HG02623 (cell line): ENCODE data around the gene ZSWIM8.
"Not testable (repeated sequence)": the region's sequence is repeated elsewhere in the genome, so short reads cannot be mapped to it uniquely, and the experiment has no call there.

Source experiments
- ATAC-seq: cut with Tn5 transposase; IDR thresholded peaks from one replicate; pipeline ENCODE4 v1.9.1; 2021; ENCODE audit warnings: moderate library complexity; ENCODE audit not compliant: unreplicated experiment

Gene ZSWIM8

DNA sequence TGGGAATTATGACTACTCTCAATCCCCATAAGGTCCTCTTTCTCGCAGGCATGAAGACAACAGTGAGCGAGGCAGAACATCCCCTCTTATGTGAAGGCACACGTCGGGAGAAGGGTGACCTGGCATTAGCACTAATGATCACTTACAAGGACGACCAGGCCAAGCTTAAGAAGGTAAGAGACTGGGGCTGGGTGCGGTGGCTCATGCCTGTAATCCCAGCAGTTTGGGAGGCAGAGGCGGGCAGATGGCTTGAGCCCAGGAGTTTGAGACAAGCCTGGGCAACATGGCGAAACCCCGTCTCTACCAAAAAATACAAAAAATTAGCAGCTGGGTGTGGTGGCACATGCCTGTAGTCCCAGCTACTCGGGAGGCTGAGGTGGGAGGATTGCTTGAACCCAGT, 10.1 kb downstream of the ZSWIM8 start:
- ATAC-seq: not testable (repeated sequence)

DNA sequence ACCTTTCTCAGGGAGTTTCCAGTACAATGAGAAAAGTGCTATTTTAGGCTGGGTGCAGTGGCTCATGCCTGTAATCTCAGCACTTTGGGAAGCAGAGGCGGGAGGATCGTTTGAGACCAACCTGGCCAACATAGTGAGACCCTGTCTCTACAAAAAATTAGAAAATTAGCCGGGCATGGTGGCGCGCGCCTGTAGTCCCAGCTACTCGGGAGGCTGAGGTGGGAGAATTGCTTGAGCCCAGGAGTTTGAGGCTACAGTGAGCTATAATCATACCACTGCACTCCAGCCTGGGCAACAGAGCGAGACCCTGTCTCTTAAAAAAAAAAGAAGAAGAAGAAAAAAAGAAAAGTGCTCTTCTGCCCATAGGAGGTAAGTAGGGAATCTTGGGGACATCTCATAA, 10.6 kb downstream of the ZSWIM8 start:
- ATAC-seq: not testable (repeated sequence)

- ATAC-seq: no peak
These were observed 11.4 kb downstream of the ZSWIM8 start for GRCh38 chr10:73796766-73797165.

DNA sequence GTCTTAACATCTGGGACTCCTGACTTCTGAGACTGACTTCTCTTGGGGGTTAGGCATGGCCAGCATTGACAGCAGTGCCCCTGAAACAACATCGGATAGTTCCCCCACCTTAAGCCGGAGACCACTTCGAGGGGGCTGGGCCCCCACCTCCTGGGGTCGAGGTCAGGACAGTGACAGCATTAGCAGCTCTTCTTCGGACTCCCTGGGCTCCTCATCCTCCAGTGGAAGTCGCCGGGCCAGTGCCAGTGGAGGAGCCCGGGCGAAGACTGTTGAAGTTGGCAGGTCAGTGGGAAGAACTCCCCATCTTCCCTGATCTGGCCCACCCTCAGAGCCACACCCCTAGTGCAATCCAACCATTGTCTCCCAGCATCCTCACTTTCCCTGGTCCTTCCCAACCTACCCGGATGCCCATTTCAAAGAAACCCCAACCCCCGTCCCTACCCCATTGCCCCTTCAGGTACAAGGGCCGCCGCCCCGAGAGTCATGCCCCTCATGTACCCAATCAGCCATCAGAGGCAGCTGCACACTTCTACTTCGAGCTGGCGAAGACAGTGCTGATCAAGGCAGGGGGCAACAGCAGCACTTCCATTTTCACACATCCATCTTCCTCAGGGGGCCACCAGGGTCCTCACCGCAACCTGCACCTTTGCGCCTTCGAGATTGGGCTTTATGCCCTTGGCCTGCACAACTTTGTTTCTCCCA, 12.1 kb downstream of the ZSWIM8 start:
- ATAC-seq: no peak

GRCh38 chr10:73798087-73798486, 12.7 kb downstream of the ZSWIM8 start:
- ATAC-seq: no peak

DNA sequence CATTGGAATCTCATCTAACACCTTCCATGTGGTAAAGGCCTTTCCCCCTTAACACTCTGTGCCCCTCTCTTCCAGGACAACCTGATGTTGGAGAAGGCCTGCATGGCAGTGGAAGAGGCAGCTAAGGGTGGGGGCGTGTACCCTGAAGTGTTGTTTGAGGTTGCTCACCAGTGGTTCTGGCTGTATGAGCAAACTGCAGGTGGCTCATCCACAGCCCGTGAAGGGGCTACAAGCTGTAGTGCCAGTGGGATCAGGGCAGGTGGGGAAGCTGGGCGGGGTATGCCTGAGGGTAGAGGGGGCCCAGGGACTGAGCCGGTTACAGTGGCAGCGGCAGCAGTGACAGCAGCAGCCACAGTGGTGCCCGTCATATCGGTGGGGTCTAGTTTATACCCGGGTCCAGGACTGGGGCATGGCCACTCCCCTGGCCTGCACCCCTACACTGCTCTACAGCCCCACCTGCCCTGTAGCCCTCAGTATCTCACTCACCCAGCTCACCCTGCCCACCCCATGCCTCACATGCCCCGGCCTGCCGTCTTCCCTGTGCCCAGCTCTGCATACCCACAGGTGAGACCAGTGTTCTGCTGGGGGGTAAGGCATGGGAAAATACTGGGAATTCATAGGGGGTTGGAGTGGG, 13.6 kb downstream of the ZSWIM8 start:
- no peak for ATAC-seq

DNA sequence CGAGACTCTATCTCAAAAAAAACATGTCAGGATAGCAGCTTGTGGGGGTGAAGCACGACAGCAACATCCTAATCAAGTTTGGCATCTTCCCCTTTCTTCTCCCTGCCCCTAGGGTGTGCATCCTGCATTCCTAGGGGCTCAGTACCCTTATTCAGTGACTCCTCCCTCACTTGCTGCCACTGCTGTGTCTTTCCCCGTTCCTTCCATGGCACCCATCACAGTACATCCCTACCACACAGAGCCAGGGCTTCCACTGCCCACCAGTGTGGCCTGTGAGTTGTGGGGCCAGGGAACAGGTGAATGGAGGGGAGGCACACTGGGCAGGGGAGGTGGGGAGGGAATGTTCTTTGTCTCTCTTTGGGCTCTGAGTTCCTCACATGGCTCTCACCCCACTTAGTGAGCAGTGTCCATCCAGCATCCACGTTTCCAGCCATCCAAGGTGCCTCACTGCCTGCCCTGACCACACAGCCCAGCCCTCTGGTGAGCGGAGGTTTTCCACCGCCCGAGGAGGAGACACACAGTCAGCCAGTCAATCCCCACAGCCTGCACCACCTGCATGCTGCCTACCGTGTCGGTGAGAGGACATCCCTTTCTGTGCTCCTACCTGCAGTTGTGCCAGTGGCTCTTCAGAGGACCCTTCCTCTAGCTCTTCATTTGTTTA, 14.6 kb downstream of the ZSWIM8 start:
- ATAC-seq: no peak

DNA sequence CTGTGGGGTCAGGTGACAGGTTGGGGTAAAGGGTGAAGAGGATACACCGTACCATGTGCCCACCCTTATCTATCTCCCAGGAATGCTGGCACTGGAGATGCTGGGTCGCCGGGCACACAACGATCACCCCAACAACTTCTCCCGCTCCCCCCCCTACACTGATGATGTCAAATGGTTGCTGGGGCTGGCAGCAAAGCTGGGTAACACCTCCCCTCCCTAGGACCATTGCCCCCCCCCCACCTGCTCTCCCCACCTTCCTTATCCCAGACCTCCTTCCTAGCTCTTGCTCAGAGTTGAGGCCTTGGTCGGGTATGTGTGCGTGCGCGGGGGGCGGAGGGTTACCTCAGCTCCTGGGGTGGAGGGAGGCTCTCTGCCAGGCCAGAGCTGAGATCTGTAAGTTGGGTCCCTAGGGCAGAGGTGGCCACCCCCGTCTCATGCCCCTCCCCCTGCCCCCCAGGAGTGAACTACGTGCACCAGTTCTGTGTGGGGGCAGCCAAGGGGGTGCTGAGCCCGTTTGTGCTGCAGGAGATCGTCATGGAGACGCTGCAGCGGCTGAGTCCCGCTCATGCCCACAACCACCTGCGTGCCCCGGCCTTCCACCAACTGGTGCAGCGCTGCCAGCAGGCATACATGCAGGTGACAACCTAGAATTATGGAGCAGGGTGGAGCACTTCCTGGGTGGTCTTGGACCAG, 15.3 kb downstream of the ZSWIM8 start:
- no peak for ATAC-seq

- ATAC-seq: no peak
These were observed 15.8 kb downstream of the ZSWIM8 start for GRCh38 chr10:73801253-73801590.

GRCh38 chr10:73802276-73802991, 17.0 kb downstream of the ZSWIM8 start:
- ATAC-seq: no peak

- peak; percentile 52 for ATAC-seq
These were observed 18.4 kb downstream of the ZSWIM8 start for GRCh38 chr10:73803680-73804286.

GRCh38 chr10:73806176-73806950, 21.0 kb downstream of the ZSWIM8 start:
- ATAC-seq: no peak

DNA sequence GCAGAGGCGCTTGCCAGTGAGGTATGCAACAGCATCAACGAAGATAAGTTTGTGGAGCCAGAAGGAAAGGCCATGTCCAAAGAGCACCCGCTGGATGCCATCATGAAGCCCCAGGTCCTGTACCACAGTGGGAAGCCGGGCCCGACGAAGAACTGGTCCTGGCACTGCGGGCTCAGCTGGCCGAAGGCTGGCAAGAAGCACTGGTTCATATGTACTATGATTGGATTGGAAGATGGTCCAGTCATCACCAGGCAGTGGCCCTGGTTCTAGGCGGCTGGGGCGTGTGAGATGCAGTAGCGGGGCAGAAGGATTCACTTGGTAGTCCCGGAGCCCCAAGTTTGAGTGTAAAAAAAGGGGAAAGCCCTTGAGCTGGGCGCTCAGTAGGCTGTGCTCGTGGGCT, 22.1 kb downstream of the ZSWIM8 start:
- ATAC-seq: no peak

- ATAC-seq: no peak
These were observed 22.8 kb downstream of the ZSWIM8 start for GRCh38 chr10:73808021-73808815.

DNA sequence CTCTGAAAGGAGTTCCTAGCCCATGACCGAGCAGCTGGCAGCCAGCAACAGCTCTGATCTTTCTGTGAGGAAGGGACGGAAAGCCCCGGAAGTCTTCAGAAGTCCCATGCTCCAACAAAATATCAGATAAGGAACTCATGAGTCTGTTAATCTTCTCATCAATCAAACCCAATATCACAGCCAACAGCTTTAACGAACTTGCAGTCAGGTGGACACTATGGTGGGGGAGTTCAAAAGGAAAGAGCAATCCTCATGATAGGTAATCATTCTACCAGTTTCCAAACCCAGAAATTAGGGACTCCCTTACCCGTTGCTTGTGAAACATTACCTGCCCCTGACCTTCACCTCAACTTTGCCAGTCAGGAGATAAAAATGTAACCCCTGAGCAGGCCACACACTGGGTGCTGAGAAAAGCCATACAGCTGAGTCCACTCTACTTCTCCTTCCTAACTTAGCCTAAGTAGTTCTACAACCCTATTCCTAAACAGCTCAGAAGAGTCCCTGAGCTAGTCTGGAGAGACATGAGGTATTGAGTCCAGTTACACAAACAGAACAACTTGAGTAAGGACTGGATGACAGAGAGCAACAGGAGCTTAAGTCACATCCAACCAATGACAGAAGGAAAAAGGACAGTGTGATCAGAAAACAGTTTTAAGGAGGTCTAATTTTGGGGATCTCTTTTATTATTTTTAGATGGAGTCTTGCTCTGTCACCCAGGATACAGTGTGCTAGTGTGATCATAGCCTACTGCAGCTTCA, 23.8 kb downstream of the ZSWIM8 start:
- ATAC-seq: no peak

DNA sequence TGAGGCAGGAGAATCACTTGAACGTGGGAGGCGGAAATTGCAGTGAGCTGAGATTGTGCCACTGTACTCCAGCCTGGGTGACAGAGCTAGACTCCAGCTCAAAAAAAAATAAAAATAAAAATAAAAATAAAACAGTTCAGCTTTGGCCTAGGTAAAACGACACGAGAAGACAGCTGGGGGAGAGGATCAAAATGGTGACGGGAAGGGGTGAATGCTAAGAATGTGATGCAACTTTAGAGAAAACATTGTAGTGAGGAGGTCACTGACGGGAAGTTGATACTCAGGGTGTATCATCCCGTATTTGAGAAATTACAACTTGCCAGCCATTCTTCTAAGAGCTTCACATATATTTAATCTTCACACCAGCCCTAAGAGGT, 24.9 kb downstream of the ZSWIM8 start:
- ATAC-seq: no peak

DNA sequence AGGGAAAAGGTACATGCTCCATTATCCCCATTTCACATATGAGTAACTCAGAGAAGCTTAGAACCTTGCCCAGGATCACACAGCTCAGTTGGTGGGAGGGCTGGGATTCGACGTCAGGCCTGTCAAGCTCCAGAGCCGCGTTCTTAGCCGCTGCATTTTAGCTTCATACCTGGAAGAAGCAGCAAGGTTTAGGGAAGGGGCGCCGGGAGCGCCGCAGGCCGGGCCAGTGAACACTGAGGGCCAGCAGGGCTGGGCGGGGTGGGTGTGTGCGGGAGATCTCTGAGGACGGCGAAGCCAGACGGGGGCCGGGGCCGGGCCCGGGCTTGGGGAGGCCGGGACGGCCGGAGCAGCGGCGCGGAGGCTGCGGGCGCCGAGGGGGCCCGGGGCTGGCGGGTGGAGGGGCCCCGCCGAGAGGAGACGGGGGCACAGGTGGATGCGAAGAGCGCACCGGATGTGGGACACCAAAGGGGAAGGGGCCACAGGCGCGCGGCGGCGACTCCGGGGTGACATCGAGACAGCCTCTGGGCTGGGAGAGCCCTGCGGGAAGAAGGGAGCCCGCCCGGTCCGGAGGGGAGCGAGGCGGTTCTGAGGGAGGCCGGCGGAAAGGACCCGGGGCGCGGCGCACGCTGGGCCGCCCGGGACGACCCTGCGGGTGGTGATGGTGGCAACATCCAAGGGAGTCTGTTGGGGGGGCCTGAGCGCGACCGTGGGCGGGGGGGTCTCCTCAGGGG, 25.5 kb downstream of the ZSWIM8 start:
- ATAC-seq: peak; percentile 17

DNA sequence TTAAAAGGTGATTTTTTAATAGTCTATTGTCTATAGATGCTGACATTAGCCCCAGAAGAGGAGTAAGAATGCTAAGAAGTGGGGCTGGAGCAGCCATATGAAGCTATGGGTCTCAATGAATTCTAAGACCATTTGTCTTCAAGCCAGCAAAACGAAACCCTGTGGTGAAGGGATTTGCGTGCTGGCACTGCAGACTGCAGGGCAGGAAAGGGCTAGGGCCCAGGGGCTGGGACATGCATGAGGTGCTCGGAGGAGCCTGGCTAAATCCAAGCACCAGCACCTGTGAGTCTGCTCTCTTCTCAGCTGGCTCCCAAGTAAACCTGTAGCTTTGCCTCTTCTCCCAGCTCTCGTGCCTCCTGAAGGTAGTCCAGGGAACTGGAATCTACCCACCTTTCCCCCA, 27.3 kb downstream of the ZSWIM8 start:
- ATAC-seq: no peak
